Naive thymus-derived CD8-positive, alpha-beta T cell (primary cell): Measurements from ENCODE around the gene TAC4. TPM values are rescaled to one million over a fixed set of nuclear protein-coding genes. Genes with fewer than 3 reads are reported as not detected.
"Not testable (repeated sequence)": the region's sequence is repeated elsewhere in the genome, so short reads cannot be mapped to it uniquely, and the experiment has no call there.

Experiments used
- ATAC-seq, 2 donors: fragments of 150-1000 bp; cut with Tn5 transposase in 1 of 2; sonication (Bioruptor Pico), chemical (Tn5 transposase) in 1 of 2; 1 replicate in 1 of 2; 2 replicates in 1 of 2; pipeline ENCODE4 v1.10.0; 2021; ENCODE audit warnings: mild to moderate bottlenecking in 2 of 2, moderate library complexity in 2 of 2
- POLR2A ChIA-PET: fragments of 350-600 bp; sonication (Branson Sonifier 250); formaldehyde crosslinking; loops from one replicate; lab custom pipeline; 2021; ENCODE audit warnings: antibody characterized with exemption; lab: Charles Lee
- DNase-seq, 10 donors: peaks; one replicate each; pipeline versions ENCODE4 v3.0.0 to v3.0.0-alpha.2; 2020 to 2022
- H3K27ac Mint-ChIP-seq, 10 donors: one replicate each; pipeline ENCODE4 v1.8.0; 2020 to 2022; ENCODE audit warnings: mild to moderate bottlenecking in 10 of 10, mixed read lengths in 10 of 10, moderate library complexity in 4 of 10, inconsistent platforms in 1 of 10
- H3K27me3 Mint-ChIP-seq, 5 donors: one replicate each; pipeline ENCODE4 v1.8.0; 2021 to 2022; ENCODE audit warnings: mixed read lengths in 5 of 5
- H3K36me3 Mint-ChIP-seq, 3 donors: one replicate each; pipeline ENCODE4 v1.8.0; 2020 to 2022; ENCODE audit warnings: mixed read lengths in 3 of 3, mild to moderate bottlenecking in 2 of 3, inconsistent platforms in 1 of 3
- H3K4me1 Mint-ChIP-seq, 4 donors: one replicate each; pipeline ENCODE4 v1.8.0; 2021 to 2022; ENCODE audit warnings: mixed read lengths in 4 of 4
- H3K4me3 Mint-ChIP-seq, 10 donors: one replicate each; pipeline ENCODE4 v1.8.0; 2020 to 2022; ENCODE audit warnings: mild to moderate bottlenecking in 10 of 10, mixed read lengths in 10 of 10, moderate library complexity in 6 of 10, inconsistent platforms in 1 of 10
- H3K9me3 Mint-ChIP-seq, 9 donors: one replicate each; pipeline ENCODE4 v1.8.0; 2020 to 2022; ENCODE audit warnings: mixed read lengths in 9 of 9, mild to moderate bottlenecking in 3 of 9, inconsistent platforms in 1 of 9, moderate library complexity in 1 of 9
- polyA plus RNA-seq, 3 donors: library from polyadenylated mRNA; unstranded; fragments of 300-500 nt; fragmentation: Illumina TruSeq; gene quantifications; one replicate each; pipeline ENCODE4 v1.2.3, GENCODE V29; 2021
- total RNA-seq, 8 experiments: library from RNA in 2 of 8; stranded (reverse) in 2 of 8; gene quantifications; one replicate each; pipeline ENCODE4 v1.2.3 and lab custom pipeline; 2021 to 2026

Gene TAC4
- total and polyA plus RNA-seq, 5 experiments from 2014 or later, result not detected

- Mint-ChIP-seq H3K4me1 (peaks cover 0 to 17% (median 11%) of the 10 kb centered on the region in 4 donors), H3K27ac (peak overlapping the region in 7 of 10 donors; percentile 9 to 70 (median 60)), H3K4me3 (no peak overlapping the region), H3K36me3 (peaks cover 0 to 54% (median 11%) of the 10 kb centered on the region in 3 donors), H3K27me3 (no peaks in the 10 kb centered on the region), H3K9me3 (no peaks in the 10 kb centered on the region)
- POLR2A ChIA-PET, result interaction anchor here (1.7 kb wide), 1 partner anchor 13 kb away, joined by 3 read pairs; no protein-coding TSS in a partner anchor
- ATAC-seq (no peak), DNase-seq (no peak)
Observed at GRCh38 chr17:49835472-49835871, 12.4 kb downstream of the TAC4 start.

GRCh38 chr17:49834118-49834743, 13.6 kb downstream of the TAC4 start:
- Mint-ChIP-seq H3K27ac (peak overlapping the region in 2 of 10 donors; percentile 55 to 58), H3K27me3 (no peaks in the 10 kb centered on the region), H3K4me3 (no peak overlapping the region), H3K9me3 (no peaks in the 10 kb centered on the region), H3K4me1 (peaks cover 0 to 15% (median 9%) of the 10 kb centered on the region in 4 donors), H3K36me3 (peaks cover 0 to 64% (median 11%) of the 10 kb centered on the region in 3 donors)
- DNase-seq, result no peak
- ATAC-seq, result no peak
- POLR2A ChIA-PET, result interaction anchor here (0.6 to 1.7 kb wide), 2 partner anchors 12 to 1508 kb away, joined by 3 to 4 read pairs; no protein-coding TSS in a partner anchor

- DNase-seq (no peak), ATAC-seq (no peak)
- H3K9me3 Mint-ChIP-seq, result no peaks in the 10 kb centered on the region
- POLR2A ChIA-PET, result no interaction called here
- peak overlapping the region in 5 of 10 donors; percentile 19 to 82 (median 40) for H3K27ac Mint-ChIP-seq
- H3K4me1 Mint-ChIP-seq, result peaks cover 0 to 15% (median 12%) of the 10 kb centered on the region in 4 donors
- H3K4me3 Mint-ChIP-seq, result no peak overlapping the region
- H3K36me3 Mint-ChIP-seq, result peaks cover 4 to 72% (median 16%) of the 10 kb centered on the region in 3 donors
- H3K27me3 Mint-ChIP-seq, result no peaks in the 10 kb centered on the region
Observed at GRCh38 chr17:49832840-49833599, 14.8 kb downstream of the TAC4 start.

GRCh38 chr17:49830605-49831004, 17.3 kb downstream of the TAC4 start:
- Mint-ChIP-seq H3K9me3 (no peaks in the 10 kb centered on the region), H3K27ac (peak overlapping the region in 2 of 10 donors; percentile 40 to 71), H3K4me3 (no peak overlapping the region), H3K27me3 (no peaks in the 10 kb centered on the region), H3K4me1 (peaks cover 0 to 14% (median 11%) of the 10 kb centered on the region in 4 donors), H3K36me3 (peaks cover 8 to 82% (median 29%) of the 10 kb centered on the region in 3 donors)
- POLR2A ChIA-PET, result interaction anchor here (0.6 to 0.7 kb wide), 2 partner anchors 9 to 280 kb away, joined by 3 to 10 read pairs; no protein-coding TSS in a partner anchor
- DNase-seq (no peak), ATAC-seq (no peak)

- Mint-ChIP-seq H3K36me3 (peaks cover 8 to 86% (median 28%) of the 10 kb centered on the region in 3 donors), H3K27me3 (no peaks in the 10 kb centered on the region), H3K27ac (peak overlapping the region in 3 of 10 donors; percentile 13 to 59 (median 44)), H3K4me3 (no peak overlapping the region), H3K4me1 (peaks cover 0 to 14% (median 7%) of the 10 kb centered on the region in 4 donors), H3K9me3 (no peaks in the 10 kb centered on the region)
- ATAC-seq (no peak), DNase-seq (no peak)
- POLR2A ChIA-PET, result no interaction called here
Observed at GRCh38 chr17:49829026-49829425, 18.8 kb downstream of the TAC4 start.

GRCh38 chr17:49828325-49828724, 19.5 kb downstream of the TAC4 start:
- H3K4me3 Mint-ChIP-seq, DNase-seq, H3K9me3 Mint-ChIP-seq, H3K27me3 Mint-ChIP-seq, ATAC-seq, POLR2A ChIA-PET: not testable (repeated sequence)
- Mint-ChIP-seq H3K4me1 (peaks cover 0 to 14% (median 6%) of the 10 kb centered on the region in 4 donors), H3K36me3 (peaks cover 13 to 86% (median 27%) of the 10 kb centered on the region in 3 donors), H3K27ac (peak overlapping the region in 1 of 10 donors; percentile 44)

- ATAC-seq (no peak), DNase-seq (no peak)
- POLR2A ChIA-PET, result no interaction called here
- Mint-ChIP-seq H3K4me3 (no peak overlapping the region), H3K27me3 (no peaks in the 10 kb centered on the region), H3K9me3 (no peaks in the 10 kb centered on the region), H3K36me3 (peaks cover 13 to 93% (median 48%) of the 10 kb centered on the region in 3 donors), H3K27ac (no peak overlapping the region), H3K4me1 (peaks cover 13 to 24% (median 17%) of the 10 kb centered on the region in 4 donors)
Observed at GRCh38 chr17:49825645-49826044, 22.2 kb downstream of the TAC4 start.

- Mint-ChIP-seq H3K9me3 (no peaks in the 10 kb centered on the region), H3K36me3 (peaks cover 9 to 80% (median 53%) of the 10 kb centered on the region in 3 donors), H3K4me1 (peaks cover 17 to 40% (median 34%) of the 10 kb centered on the region in 4 donors), H3K27me3 (no peaks in the 10 kb centered on the region), H3K27ac (no peak overlapping the region), H3K4me3 (no peak overlapping the region)
- no peak for DNase-seq
- no peak for ATAC-seq
- POLR2A ChIA-PET, result interaction anchor here (0.5 kb wide), 1 partner anchor 74 kb away, joined by 7 read pairs; no protein-coding TSS in a partner anchor
Observed at GRCh38 chr17:49823614-49824013, 24.3 kb downstream of the TAC4 start.

GRCh38 chr17:49822829-49823228, 25.0 kb downstream of the TAC4 start:
- Mint-ChIP-seq H3K36me3 (peaks cover 9 to 74% (median 46%) of the 10 kb centered on the region in 3 donors), H3K4me1 (peaks cover 19 to 46% (median 38%) of the 10 kb centered on the region in 4 donors), H3K9me3 (no peaks in the 10 kb centered on the region), H3K4me3 (no peak overlapping the region), H3K27ac (peak overlapping the region in 6 of 10 donors; percentile 37 to 76 (median 48)), H3K27me3 (no peaks in the 10 kb centered on the region)
- DNase-seq, result no peak
- POLR2A ChIA-PET, result interaction anchor here (1.0 kb wide), 1 partner anchor 12 kb away, joined by 3 read pairs; no protein-coding TSS in a partner anchor
- ATAC-seq, result no peak

GRCh38 chr17:49821916-49822315, 26.0 kb downstream of the TAC4 start:
- POLR2A ChIA-PET, result interaction anchor here (0.6 to 2.0 kb wide), 8 partner anchors 8 to 1234 kb away, joined by 3 to 6 read pairs (median 4); partner anchors contain the start of gene SLC35B1
- H3K27ac Mint-ChIP-seq, result peak overlapping the region in 9 of 10 donors; percentile 45 to 98 (median 83)
- DNase-seq (no peak), ATAC-seq (no peak)
- no peak overlapping the region for H3K4me3 Mint-ChIP-seq
- no peaks in the 10 kb centered on the region for H3K27me3 Mint-ChIP-seq
- no peaks in the 10 kb centered on the region for H3K9me3 Mint-ChIP-seq
- peaks cover 9 to 73% (median 41%) of the 10 kb centered on the region in 3 donors for H3K36me3 Mint-ChIP-seq
- H3K4me1 Mint-ChIP-seq, result peaks cover 20 to 55% (median 47%) of the 10 kb centered on the region in 4 donors

GRCh38 chr17:49821466-49821865, 26.4 kb downstream of the TAC4 start:
- Mint-ChIP-seq H3K4me1 (peaks cover 20 to 60% (median 52%) of the 10 kb centered on the region in 4 donors), H3K27ac (peak overlapping the region; percentile 45 to 98 (median 82))
- DNase-seq, result no peak

GRCh38 chr17:49820773-49821172, 27.1 kb downstream of the TAC4 start:
- peaks cover 6 to 74% (median 41%) of the 10 kb centered on the region in 3 donors for H3K36me3 Mint-ChIP-seq
- H3K4me1 Mint-ChIP-seq, result peaks cover 22 to 66% (median 59%) of the 10 kb centered on the region in 4 donors
- DNase-seq (no peak), ATAC-seq (no peak)
- H3K27ac Mint-ChIP-seq, result peak overlapping the region; percentile 45 to 98 (median 82)
- H3K4me3 Mint-ChIP-seq, result peak overlapping the region in 8 of 10 donors; percentile 4 to 67 (median 61)
- POLR2A ChIA-PET, result interaction anchor here (0.7 to 2.0 kb wide), 3 partner anchors 17 to 493 kb away, joined by 3 to 6 read pairs (median 4); partner anchors contain the start of gene SLC35B1
- no peaks in the 10 kb centered on the region for H3K27me3 Mint-ChIP-seq
- H3K9me3 Mint-ChIP-seq, result no peaks in the 10 kb centered on the region

More at GRCh38 chr17:49821466-49821865, 26.4 kb downstream of the TAC4 start:
- no peak for ATAC-seq
- Mint-ChIP-seq H3K27me3 (no peaks in the 10 kb centered on the region), H3K9me3 (no peaks in the 10 kb centered on the region), H3K4me3 (peak overlapping the region in 8 of 10 donors; percentile 4 to 67 (median 61)), H3K36me3 (peaks cover 9 to 74% (median 45%) of the 10 kb centered on the region in 3 donors)
- POLR2A ChIA-PET, result interaction anchor here (0.6 to 2.0 kb wide), 7 partner anchors 18 to 1233 kb away, joined by 3 to 6 read pairs (median 4); partner anchors contain the start of gene SLC35B1
